SH-SY5Y (cell line): ENCODE measurements around the gene ARHGEF37.

Source experiments
- GATA2 ChIP-seq: IDR thresholded peaks from 2 replicates; pipeline ENCODE4 v1.6.1; 2011; ENCODE audit warnings: mild to moderate bottlenecking, low read depth, low read length
- GATA3 ChIP-seq: IDR thresholded peaks from 2 replicates; pipeline ENCODE4 v1.6.1; 2011; ENCODE audit warnings: low read depth, mild to moderate bottlenecking, low read length, moderate library complexity

GRCh38 chr5:149666212-149666852 is 85.0 kb downstream of the ARHGEF37 start:
- TF ChIP-seq GATA2 (no peak), GATA3 (no peak)
